GM18858 (cell line): ENCODE data around the gene GULP1.
A peak's percentile ranks its signal among the peaks of the same experiment; 100 is the strongest.
"Not testable (repeated sequence)": the region's sequence is repeated elsewhere in the genome, so short reads cannot be mapped to it uniquely, and the experiment has no call there.

ENCODE experiments used
- ATAC-seq: cut with Tn5 transposase; IDR thresholded peaks from one replicate; pipeline ENCODE4 v1.9.1; 2021; ENCODE audit not compliant: unreplicated experiment

Gene GULP1

GRCh38 chr2:188466078-188466477, 174.4 kb downstream of the GULP1 start:
- ATAC-seq = not testable (repeated sequence)

GRCh38 chr2:188466761-188467160, 175.1 kb downstream of the GULP1 start:
- no peak for ATAC-seq

GRCh38 chr2:188471166-188471565, 179.5 kb downstream of the GULP1 start:
- no peak for ATAC-seq

- no peak for ATAC-seq
Measured at GRCh38 chr2:188473306-188473705, 181.6 kb downstream of the GULP1 start.

- no peak for ATAC-seq
Measured at GRCh38 chr2:188474316-188474715, 182.6 kb downstream of the GULP1 start.

- ATAC-seq = no peak
Measured at GRCh38 chr2:188475945-188476344, 184.3 kb downstream of the GULP1 start.

- no peak for ATAC-seq
Measured at GRCh38 chr2:188477564-188478103, 186.0 kb downstream of the GULP1 start.

DNA sequence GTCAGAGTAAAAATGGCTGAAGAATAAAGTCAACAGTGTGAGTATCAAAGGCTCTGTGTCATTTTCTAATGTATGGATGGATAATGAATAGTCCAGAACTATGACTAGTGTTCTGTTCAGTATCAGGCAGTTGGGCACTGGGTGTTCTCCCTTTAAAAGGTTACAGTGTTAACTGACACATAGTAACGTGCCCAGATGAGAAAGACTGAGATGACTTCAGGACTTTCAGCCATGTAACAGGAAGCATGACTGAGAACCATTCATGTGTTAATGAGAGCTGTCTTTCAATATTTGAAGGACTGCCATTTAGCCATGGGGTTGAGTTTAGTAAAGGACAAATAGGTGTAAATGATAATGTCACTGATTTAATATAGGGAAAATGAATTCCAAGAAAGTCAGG, 187.1 kb downstream of the GULP1 start:
- peak; percentile 98 for ATAC-seq

DNA sequence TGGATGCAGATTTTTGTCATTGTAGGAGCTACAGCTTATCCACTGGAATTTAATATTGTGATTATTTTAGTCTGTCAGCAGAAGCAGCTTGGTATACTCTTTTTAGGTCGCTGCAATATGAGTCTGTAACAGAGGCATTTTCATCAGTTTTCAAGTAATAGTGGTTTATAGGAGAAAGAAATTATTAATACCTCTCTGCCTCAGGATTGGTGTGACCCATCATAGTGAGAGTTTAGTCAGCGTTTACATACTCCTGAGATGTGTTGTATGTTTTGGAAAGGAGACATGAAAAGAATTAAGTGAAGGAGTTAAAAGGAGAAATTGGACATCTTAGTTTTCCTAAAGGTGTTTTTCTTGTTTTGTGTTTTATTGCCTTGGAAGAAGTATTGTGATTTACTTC, 189.8 kb downstream of the GULP1 start:
- ATAC-seq = no peak

DNA sequence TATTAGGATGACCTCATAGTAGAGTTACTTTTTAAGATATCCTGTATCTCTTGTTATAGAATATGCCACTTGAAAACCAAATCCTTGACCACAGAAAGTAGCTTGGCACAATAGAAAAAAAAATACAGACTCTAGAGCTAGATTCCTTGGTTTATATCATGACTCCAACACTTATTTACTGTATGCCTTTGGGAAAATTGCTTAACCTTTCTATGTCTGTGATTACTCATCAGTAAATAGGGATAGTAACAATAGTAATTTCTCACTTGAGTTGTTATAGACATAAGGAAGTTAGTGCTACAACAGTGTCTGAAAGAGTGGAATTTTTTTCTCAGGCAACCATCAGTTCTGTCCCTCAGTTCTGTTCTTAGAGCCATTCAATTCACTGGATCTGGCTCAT, 193.8 kb downstream of the GULP1 start:
- no peak for ATAC-seq

DNA sequence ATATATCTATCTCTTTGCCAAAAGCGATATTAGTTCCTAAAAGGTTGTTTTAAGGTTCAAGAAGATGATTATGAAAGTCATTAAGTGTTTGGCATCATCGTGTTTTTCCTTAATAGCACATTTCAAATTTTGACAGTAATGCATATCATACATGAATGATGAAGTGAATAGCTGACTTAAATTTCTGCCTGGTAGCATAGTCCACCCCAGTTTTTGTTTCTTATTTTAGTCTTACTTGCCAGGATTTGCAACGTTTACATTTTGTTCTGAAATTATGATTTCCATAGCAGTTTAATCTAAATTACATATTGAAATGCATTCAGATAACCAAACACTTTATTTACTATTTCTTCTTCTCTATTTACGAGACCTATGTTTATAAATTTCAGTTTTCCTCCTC, 201.1 kb downstream of the GULP1 start:
- ATAC-seq = no peak

DNA sequence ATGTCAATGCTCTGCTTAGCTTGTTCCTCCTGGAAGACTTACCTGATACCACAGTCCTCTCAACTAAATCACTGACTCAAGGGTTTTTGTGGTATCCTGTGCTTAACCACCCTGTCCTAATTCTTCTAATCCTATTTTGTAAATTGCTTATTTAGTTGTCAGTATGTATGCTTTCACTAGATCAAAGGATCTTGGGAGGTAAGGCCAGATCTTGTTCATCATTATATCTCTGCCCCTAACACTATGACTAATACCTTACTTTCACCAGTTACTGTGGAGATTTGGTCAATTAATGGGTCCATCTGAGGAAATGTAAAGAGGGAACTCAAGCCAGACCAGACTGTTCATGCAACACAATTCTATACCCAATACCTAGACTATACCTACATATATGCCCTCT, 203.2 kb downstream of the GULP1 start:
- no peak for ATAC-seq

DNA sequence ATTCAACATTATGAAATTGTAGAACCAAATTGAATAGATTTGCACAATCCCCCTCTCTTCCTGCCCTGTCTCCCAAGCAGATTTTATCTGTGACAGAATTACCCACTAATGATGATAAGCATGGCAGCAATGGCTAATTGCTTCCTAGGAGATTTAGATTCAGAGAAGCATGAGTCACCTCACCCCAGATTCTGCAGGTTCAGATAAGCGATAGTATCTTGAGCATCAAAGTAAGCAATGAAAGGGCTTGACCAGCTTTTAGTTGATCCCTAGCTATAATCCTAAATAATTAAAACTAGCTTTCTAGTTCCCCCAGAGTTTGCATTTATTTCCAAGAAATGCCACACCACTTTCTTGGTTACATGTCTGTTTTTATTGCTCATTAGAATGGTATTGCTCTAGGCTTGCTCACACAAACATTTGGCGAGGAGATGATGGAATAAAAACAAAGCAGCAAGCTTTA, 204.3 kb downstream of the GULP1 start:
- no peak for ATAC-seq

GRCh38 chr2:188497726-188498125, 206.1 kb downstream of the GULP1 start:
- ATAC-seq = no peak

DNA sequence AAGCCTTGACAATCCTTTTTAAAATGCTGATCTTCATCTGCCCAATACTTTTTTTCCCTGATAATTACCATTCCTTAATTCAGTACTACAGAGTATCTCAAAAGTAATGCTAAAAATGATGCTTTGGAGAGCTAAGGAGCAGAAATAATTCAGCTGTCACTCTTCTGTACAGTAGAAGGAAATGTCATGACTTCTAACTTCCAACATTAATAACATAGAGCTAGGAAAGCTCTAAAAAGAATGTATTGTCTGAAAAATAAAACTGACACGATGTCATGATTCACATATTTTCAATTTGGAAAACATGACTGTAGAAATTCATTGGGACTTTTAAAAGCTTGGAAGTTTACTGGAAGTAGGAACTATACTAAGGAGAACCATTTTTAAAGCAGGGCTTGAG, 212.3 kb downstream of the GULP1 start:
- ATAC-seq = no peak

DNA sequence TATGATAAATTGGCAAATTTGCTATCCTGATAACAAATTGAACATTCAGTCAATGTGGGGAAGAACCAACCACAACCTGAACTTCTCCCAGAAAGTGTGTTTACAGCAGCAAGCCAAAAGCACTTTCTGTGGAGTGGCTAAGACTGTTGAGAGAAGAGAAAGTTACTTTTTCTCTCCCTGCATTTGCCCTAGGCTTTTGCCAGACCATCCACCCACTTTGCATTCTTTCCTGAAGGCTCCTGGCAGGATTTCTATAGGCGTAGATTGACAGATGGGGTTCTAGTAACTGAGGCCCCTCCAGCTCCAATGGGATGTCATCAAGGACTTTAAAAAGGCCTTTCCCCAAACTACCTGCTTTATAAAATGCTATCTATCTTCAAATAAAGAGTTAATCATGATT, 215.2 kb downstream of the GULP1 start:
- no peak for ATAC-seq

- ATAC-seq = no peak
Measured at GRCh38 chr2:188511346-188511745, 219.7 kb downstream of the GULP1 start.

DNA sequence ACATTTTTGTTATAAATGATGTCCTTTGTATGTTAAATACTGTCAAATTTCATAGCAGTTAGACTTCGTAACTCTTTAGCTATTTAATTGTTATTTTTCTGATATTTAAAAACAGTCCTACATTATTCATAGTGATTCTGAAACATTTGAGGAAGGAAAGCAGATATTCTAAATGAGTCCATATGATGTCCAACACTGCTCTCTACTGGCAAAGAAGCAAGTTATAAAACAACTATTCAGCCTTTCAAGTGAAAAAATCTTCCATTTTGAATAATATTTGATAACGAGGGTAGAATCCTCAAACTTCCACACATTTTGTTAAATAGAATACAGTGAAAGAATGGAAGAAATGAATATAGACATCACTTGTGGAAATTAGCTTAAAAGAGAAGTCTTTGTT, 220.8 kb downstream of the GULP1 start:
- ATAC-seq = peak; percentile 62

DNA sequence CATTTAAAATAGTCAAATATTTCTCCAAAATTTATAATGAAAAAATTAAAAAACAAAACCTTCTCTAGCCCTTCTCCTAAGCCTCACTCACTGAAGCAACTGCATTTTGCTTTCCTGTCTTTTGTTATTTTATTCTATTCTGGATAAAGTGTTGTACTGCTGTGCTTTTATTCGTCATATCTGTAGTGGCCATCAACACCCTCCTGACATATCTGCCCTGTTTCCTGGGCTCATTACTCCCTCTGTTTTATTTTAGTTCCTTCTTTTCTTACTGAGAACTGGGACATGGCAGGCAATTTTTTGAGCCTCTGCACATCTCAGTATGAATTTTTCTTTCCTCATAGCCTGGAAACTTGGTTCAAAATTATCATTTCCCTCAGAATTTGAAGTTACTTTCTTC, 224.2 kb downstream of the GULP1 start:
- ATAC-seq = no peak

DNA sequence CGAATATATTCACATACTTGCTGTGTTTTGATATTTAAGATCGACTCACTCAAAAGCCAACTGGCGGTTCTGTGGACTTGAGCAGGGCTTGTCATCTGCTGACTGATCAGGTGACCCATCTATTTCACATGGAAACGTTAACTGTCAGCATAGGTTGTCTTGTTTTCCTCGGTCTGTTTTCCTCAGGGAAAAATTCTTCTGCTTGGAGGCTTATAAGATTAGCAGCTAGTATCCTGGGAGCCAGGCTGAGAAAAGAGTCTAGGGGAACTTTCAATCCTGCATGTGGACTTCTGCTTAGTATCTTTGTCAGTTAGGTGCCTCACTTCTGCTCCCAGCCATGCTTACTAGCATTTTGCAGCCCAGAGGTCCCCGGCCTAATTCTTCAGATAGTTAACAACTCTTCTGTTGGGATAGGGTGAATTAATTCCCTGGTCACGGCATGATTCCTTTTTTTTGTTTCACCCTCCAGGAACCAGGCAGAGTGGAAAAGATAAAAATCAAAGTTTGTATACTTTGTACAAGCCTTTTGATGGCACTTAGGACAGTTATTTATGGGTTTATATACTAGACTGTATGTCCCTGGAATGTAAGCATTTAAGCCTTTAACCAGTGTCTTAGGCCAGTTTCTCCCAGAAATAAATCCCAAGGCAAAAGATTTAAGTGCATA, 226.0 kb downstream of the GULP1 start:
- no peak for ATAC-seq

DNA sequence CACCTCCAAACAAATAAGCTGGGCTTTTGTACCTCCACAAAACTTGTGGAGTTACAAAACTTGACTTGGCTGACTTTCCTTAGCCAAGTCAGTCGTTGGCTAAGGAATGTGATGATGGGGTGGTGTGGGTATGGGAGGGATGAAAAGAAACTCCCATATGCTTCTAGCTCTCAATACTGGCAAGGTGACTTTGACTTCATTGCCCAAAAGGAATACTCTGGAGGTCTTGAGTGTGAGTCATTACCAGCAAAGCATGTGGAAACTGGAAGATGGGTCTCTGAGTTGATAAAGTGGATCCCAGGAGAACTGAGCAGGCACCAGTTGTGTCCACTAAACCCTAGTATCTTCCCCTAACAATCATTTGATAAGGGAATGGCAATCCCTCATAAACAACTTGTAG, 226.7 kb downstream of the GULP1 start:
- no peak for ATAC-seq

GRCh38 chr2:188519136-188519535, 227.5 kb downstream of the GULP1 start:
- no peak for ATAC-seq

GRCh38 chr2:188522517-188522916, 230.8 kb downstream of the GULP1 start:
- no peak for ATAC-seq
